HCT116 (cell line): ENCODE measurements around the gene CNTN4. TPM values are rescaled to one million over a fixed set of nuclear protein-coding genes. Genes with fewer than 3 reads are reported as not detected.

Experiments
- ATAC-seq: fragments of 200-7000 bp; cut with Tn5 transposase; 2 replicates; pipeline ENCODE4 v1.9.1; 2020; ENCODE audit warnings: mild to moderate bottlenecking, moderate library complexity
- BruUV-seq: library from RNA; stranded (reverse); fragments of 400-500 nt; replicated peaks from 2 replicates; lab custom pipeline; 2021; lab: Mats Ljungman, UMichigan
- CTCF ChIA-PET: fragments of 300-600 bp; sonication (Branson Sonifier 250); formaldehyde crosslinking; loops from one replicate; lab custom pipeline; 2021; ENCODE audit warnings: antibody characterized with exemption; lab: Charles Lee
- POLR2A ChIA-PET: fragments of 300-600, 350-600 bp; sonication (Branson Sonifier 250); formaldehyde crosslinking; loops from one replicate; lab custom pipeline; 2021; ENCODE audit warnings: antibody characterized with exemption; lab: Charles Lee
- RAD21 ChIA-PET, 2 experiments: fragments of 300-600 bp; sonication (Branson Sonifier 250); formaldehyde crosslinking; loops; one replicate each; lab custom pipeline; 2023; ENCODE audit warnings: low total read pairs in 2 of 2; ENCODE audit not compliant: uncharacterized antibody in 2 of 2, unreplicated experiment in 2 of 2, low non-redundant PET in 1 of 2; lab: Charles Lee
- DNase-seq: peaks from one replicate; pipeline ENCODE4 v3.0.0-alpha.2; 2010; ENCODE audit warnings: low read depth, low spot score
- H2AFZ ChIP-seq: fragments of 200-600 bp; shearing (Covaris generic), sonication (generic); 2 replicates; pipeline ENCODE4 v1.6.1; 2017; ENCODE audit warnings: low read depth, mixed run types, mixed read lengths, antibody characterized with exemption, low read length; ENCODE audit not compliant: poor library complexity, severe bottlenecking
- H3K27ac ChIP-seq: 2 replicates; pipeline ENCODE4 v1.5.1; 2012; ENCODE audit warnings: low read depth, low read length
- H3K27me3 ChIP-seq: fragments of 200-600 bp; sonication (generic); 2 replicates; pipeline ENCODE4 v1.6.1; 2016; ENCODE audit warnings: mixed run types, low read length, mixed read lengths; ENCODE audit not compliant: insufficient read depth
- H3K36me3 ChIP-seq, 2 experiments: fragments of 200-500 bp in 1 of 2; fragments of 200-600 bp in 1 of 2; sonication (Bioruptor generic) in 1 of 2; sonication (generic) in 1 of 2; 2 replicates each; pipeline versions ENCODE4 v1.5.1 to v1.6.1; 2014 to 2016; ENCODE audit warnings: low read length in 2 of 2, inconsistent platforms in 1 of 2, mixed read lengths in 1 of 2, mixed run types in 1 of 2; ENCODE audit not compliant: insufficient read depth in 2 of 2, control insufficient read depth in 1 of 2
- H3K4me1 ChIP-seq, 2 experiments: fragments of 200-600 bp in 1 of 2; sonication (generic) in 1 of 2; 2 replicates each; pipeline versions ENCODE4 v1.5.1 to v1.6.1; 2012 to 2017; ENCODE audit warnings: low read length in 2 of 2, inconsistent platforms in 1 of 2, mild to moderate bottlenecking in 1 of 2, mixed read lengths in 1 of 2, mixed run types in 1 of 2, moderate library complexity in 1 of 2; ENCODE audit not compliant: insufficient read depth in 2 of 2, control insufficient read depth in 1 of 2
- H3K4me2 ChIP-seq: fragments of 200-600 bp; sonication (generic); 2 replicates; pipeline ENCODE4 v1.6.1; 2017; ENCODE audit warnings: mixed run types, low read length, mixed read lengths
- H3K4me3 ChIP-seq, 2 experiments: fragments of 200-600 bp in 1 of 2; sonication (generic) in 1 of 2; replicated peaks in 1 of 2; 2 replicates each; pipeline ENCODE4 v1.5.1; 2011 to 2016; ENCODE audit warnings: low read length in 2 of 2, control low read depth in 1 of 2, low read depth in 1 of 2, mild to moderate bottlenecking in 1 of 2, mixed read lengths in 1 of 2, mixed run types in 1 of 2
- H3K79me2 ChIP-seq: fragments of 200-600 bp; sonication (generic); 2 replicates; pipeline ENCODE4 v1.6.1; 2017; ENCODE audit warnings: mild to moderate bottlenecking, mixed run types, low read length, moderate library complexity, mixed read lengths; ENCODE audit not compliant: insufficient read depth
- H3K9ac ChIP-seq: fragments of 200-600 bp; sonication (generic); 2 replicates; pipeline ENCODE4 v1.6.1; 2016; ENCODE audit warnings: low read length, mixed read lengths
- H3K9me2 ChIP-seq: fragments of 200-600 bp; sonication (generic), shearing (Covaris generic); 2 replicates; pipeline ENCODE4 v1.6.1; 2017; ENCODE audit warnings: mixed run types, mild to moderate bottlenecking, moderate library complexity; ENCODE audit not compliant: insufficient read depth
- H3K9me3 ChIP-seq, 2 experiments: fragments of 200-500 bp in 1 of 2; fragments of 200-600 bp in 1 of 2; sonication (Bioruptor generic) in 1 of 2; sonication (generic) in 1 of 2; 2 replicates each; pipeline ENCODE4 v1.6.1; 2014 to 2017; ENCODE audit warnings: low read length in 2 of 2, mixed read lengths in 2 of 2, inconsistent platforms in 1 of 2, low read depth in 1 of 2, mild to moderate bottlenecking in 1 of 2, mixed run types in 1 of 2, moderate library complexity in 1 of 2; ENCODE audit not compliant: control insufficient read depth in 1 of 2, insufficient read depth in 1 of 2
- H4K20me1 ChIP-seq: fragments of 200-600 bp; sonication (generic), shearing (Covaris generic); 2 replicates; pipeline ENCODE4 v1.6.1; 2017; ENCODE audit warnings: mixed run types, mild to moderate bottlenecking, moderate library complexity; ENCODE audit not compliant: insufficient read depth
- CBX3 ChIP-seq: IDR thresholded peaks from 2 replicates; pipeline ENCODE4 v1.6.1; 2012; ENCODE audit warnings: low read depth
- CEBPB ChIP-seq: IDR thresholded peaks from 2 replicates; pipeline ENCODE4 v1.6.1; 2012; ENCODE audit warnings: low read depth
- EGR1 ChIP-seq: IDR thresholded peaks from 2 replicates; pipeline ENCODE4 v1.6.1; 2012; ENCODE audit warnings: low read depth
- ELF1 ChIP-seq: IDR thresholded peaks from 2 replicates; pipeline ENCODE4 v1.6.1; 2012; ENCODE audit warnings: low read depth, borderline replicate concordance
- EZH2 ChIP-seq: fragments of 200-600 bp; sonication (generic); IDR thresholded peaks from 2 replicates; pipeline ENCODE4 v1.6.1; 2017; ENCODE audit warnings: antibody characterized with exemption, mixed run types
- EZH2phosphoT487 ChIP-seq: fragments of 200-600 bp; IDR thresholded peaks from 2 replicates; pipeline ENCODE4 v1.6.1; 2018; ENCODE audit warnings: antibody characterized with exemption, borderline replicate concordance
- JUND ChIP-seq: IDR thresholded peaks from 2 replicates; pipeline ENCODE4 v1.6.1; 2012
- MAX ChIP-seq: IDR thresholded peaks from 2 replicates; pipeline ENCODE4 v1.6.1; 2012
- POLR2A ChIP-seq: IDR thresholded peaks from 2 replicates; pipeline ENCODE4 v1.7.0; 2011; ENCODE audit warnings: borderline replicate concordance; ENCODE audit not compliant: insufficient read depth, insufficient read length; ENCODE audit errors: extremely low read depth
- POLR2AphosphoS5 ChIP-seq: IDR thresholded peaks from 2 replicates; pipeline ENCODE4 v1.6.1; 2011; ENCODE audit warnings: mild to moderate bottlenecking, low read depth, low read length, moderate library complexity
- RAD21 ChIP-seq: IDR thresholded peaks from 2 replicates; pipeline ENCODE4 v1.6.1; 2012; ENCODE audit warnings: low read depth, mild to moderate bottlenecking
- REST ChIP-seq: IDR thresholded peaks from 2 replicates; pipeline ENCODE4 v1.6.1; 2012; ENCODE audit warnings: low read depth
- TCF7L2 ChIP-seq: IDR thresholded peaks from 2 replicates; pipeline ENCODE4 v1.7.0; 2011; ENCODE audit warnings: borderline replicate concordance, inconsistent platforms; ENCODE audit not compliant: insufficient read depth, insufficient read length; ENCODE audit errors: extremely low read depth
- YY1 ChIP-seq: IDR thresholded peaks from 2 replicates; pipeline ENCODE4 v1.6.1; 2011; ENCODE audit warnings: low read length, low read depth, moderate library complexity, mild to moderate bottlenecking; ENCODE audit not compliant: insufficient replicate concordance; ENCODE audit errors: extremely low read depth
- ZFX ChIP-seq: fragments of 450-650 bp; IDR thresholded peaks from 2 replicates; pipeline ENCODE4 v1.6.1; 2017
- ZNF274 ChIP-seq: fragments of 200-500 bp; sonication (Bioruptor generic); IDR thresholded peaks from 2 replicates; pipeline ENCODE4 v1.6.1; 2014; ENCODE audit warnings: mild to moderate bottlenecking, low read depth, low read length, inconsistent platforms
- intact Hi-C: fragments of 100-400 bp; cut with micrococcal nuclease; formaldehyde crosslinking; loops from 2 replicates; pipeline ENCODE4 v1.10.0; 2022
- total RNA-seq: library from RNA; stranded (reverse); gene quantifications from one replicate; pipeline ENCODE4 v1.2.1, GENCODE V29; 2021; ENCODE audit not compliant: unreplicated experiment
- TF ChIP-seq, protein P1 (sequence below): IDR thresholded peaks from 2 replicates; pipeline ENCODE4 v1.6.1; 2011; ENCODE audit warnings: mild to moderate bottlenecking, low read length, moderate library complexity; ENCODE audit not compliant: insufficient replicate concordance; ENCODE audit errors: extremely low read depth
- TF ChIP-seq, protein P2 (sequence below), 3 experiments: fragments of 200-600 bp in 1 of 3; sonication (generic) in 1 of 3; IDR thresholded peaks in 2 of 3; conservative IDR thresholded peaks in 1 of 3; 2 replicates each; pipeline ENCODE4 v1.5.1; 2012 to 2017; ENCODE audit warnings: low read depth in 2 of 3, low read length in 2 of 3, antibody characterized with exemption in 1 of 3, borderline replicate concordance in 1 of 3, control low read depth in 1 of 3, mild to moderate bottlenecking in 1 of 3, mixed read lengths in 1 of 3, mixed run types in 1 of 3, moderate library complexity in 1 of 3; ENCODE audit not compliant: insufficient read depth in 1 of 3

The CNTN4 gene
- total RNA-seq, 1 experiment from 2014 or later = not detected

- Histone ChIP-seq H3K36me3 (no peaks in the 10 kb centered on the region), H3K9me3 (peaks cover 0 to 9% of the 10 kb centered on the region in 2 experiments; a peak in 2 of 4 replicates), H3K9ac (no peak overlapping the region), H3K4me1 (no peaks in the 10 kb centered on the region), H3K4me2 (no peak overlapping the region), H3K27ac (no peak overlapping the region), H3K27me3 (no peaks in the 10 kb centered on the region), H2AFZ (no peak overlapping the region), H3K79me2 (no peaks in the 10 kb centered on the region), H4K20me1 (no peaks in the 10 kb centered on the region), H3K4me3 (no peak overlapping the region), H3K9me2 (no peaks in the 10 kb centered on the region)
- RAD21 ChIA-PET = no interaction called here
- POLR2A ChIA-PET = no interaction called here
- intact Hi-C loops = no loop called here
- TF ChIP-seq EZH2 (no peak), EGR1 (no peak), ELF1 (no peak), EZH2phosphoT487 (no peak), ZNF274 (no peak), POLR2AphosphoS5 (no peak), CBX3 (no peak), JUND (no peak), REST (no peak), MAX (no peak), TCF7L2 (no peak), ZFX (no peak), POLR2A (no peak), YY1 (no peak), RAD21 (no peak), CEBPB (no peak)
- TF ChIP-seq, protein P1, sequence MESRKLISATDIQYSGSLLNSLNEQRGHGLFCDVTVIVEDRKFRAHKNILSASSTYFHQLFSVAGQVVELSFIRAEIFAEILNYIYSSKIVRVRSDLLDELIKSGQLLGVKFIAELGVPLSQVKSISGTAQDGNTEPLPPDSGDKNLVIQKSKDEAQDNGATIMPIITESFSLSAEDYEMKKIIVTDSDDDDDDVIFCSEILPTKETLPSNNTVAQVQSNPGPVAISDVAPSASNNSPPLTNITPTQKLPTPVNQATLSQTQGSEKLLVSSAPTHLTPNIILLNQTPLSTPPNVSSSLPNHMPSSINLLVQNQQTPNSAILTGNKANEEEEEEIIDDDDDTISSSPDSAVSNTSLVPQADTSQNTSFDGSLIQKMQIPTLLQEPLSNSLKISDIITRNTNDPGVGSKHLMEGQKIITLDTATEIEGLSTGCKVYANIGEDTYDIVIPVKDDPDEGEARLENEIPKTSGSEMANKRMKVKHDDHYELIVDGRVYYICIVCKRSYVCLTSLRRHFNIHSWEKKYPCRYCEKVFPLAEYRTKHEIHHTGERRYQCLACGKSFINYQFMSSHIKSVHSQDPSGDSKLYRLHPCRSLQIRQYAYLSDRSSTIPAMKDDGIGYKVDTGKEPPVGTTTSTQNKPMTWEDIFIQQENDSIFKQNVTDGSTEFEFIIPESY = no peak
- TF ChIP-seq, protein P2, sequence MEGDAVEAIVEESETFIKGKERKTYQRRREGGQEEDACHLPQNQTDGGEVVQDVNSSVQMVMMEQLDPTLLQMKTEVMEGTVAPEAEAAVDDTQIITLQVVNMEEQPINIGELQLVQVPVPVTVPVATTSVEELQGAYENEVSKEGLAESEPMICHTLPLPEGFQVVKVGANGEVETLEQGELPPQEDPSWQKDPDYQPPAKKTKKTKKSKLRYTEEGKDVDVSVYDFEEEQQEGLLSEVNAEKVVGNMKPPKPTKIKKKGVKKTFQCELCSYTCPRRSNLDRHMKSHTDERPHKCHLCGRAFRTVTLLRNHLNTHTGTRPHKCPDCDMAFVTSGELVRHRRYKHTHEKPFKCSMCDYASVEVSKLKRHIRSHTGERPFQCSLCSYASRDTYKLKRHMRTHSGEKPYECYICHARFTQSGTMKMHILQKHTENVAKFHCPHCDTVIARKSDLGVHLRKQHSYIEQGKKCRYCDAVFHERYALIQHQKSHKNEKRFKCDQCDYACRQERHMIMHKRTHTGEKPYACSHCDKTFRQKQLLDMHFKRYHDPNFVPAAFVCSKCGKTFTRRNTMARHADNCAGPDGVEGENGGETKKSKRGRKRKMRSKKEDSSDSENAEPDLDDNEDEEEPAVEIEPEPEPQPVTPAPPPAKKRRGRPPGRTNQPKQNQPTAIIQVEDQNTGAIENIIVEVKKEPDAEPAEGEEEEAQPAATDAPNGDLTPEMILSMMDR (IDR thresholded peaks at IDR 0.05 in 2 of 3, conservative IDR thresholded peaks at IDR 0.05 in 1 of 3; ENCODE audit: borderline replicate concordance in 1 of 3, insufficient read depth in 1 of 3, low read depth in 2 of 3, low read length in 2 of 3) = no peak
- no peak for DNase-seq
- BruUV-seq = no TSS peak
- CTCF ChIA-PET = no interaction called here
- ATAC-seq = no peak
Measured at GRCh38 chr3:2921452-2921851, 822.8 kb downstream of the CNTN4 start.
